Lower leg skin (tissue), 3 donors: ENCODE measurements around the gene CFAP97D1.

ENCODE experiments used
- POLR2A ChIP-seq, 2 donors: fragments of 450-650 bp; IDR thresholded peaks; one replicate each; pipeline ENCODE4 v1.6.1; 2016 to 2017; ENCODE audit warnings: antibody characterized with exemption in 2 of 2, mild to moderate bottlenecking in 1 of 2, moderate library complexity in 1 of 2
- TF ChIP-seq, protein P1 (sequence below), 3 donors: fragments of 450-650 bp; IDR thresholded peaks; one replicate each; pipeline ENCODE4 v1.5.1; 2016; ENCODE audit warnings: antibody characterized with exemption in 3 of 3, mild to moderate bottlenecking in 3 of 3, moderate library complexity in 2 of 3

DNA sequence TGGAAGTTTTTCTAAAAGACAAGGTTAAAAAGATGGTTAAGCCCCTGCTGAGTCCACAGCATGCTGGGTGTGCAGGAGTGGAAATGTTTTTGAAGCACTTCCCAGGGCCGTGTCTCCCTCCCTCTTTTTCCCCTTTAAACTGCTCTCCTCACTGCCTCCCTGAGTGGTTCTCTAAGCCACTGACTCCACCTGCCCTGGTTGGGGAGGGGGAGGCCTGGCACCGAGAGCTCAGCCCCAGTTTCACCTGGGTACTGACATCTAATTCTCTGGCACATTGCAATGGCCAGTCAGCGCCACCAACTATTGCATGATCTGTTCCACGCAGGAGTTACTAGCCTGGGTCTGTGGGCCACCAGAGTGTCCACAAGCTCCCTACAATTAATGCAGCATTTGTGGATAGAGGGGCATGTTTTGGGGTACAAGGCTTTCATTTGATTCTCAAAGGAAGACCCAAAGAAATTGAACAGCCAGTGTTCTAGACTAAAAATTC lies 30.0 kb downstream of the CFAP97D1 start:
- TF ChIP-seq, protein P1, sequence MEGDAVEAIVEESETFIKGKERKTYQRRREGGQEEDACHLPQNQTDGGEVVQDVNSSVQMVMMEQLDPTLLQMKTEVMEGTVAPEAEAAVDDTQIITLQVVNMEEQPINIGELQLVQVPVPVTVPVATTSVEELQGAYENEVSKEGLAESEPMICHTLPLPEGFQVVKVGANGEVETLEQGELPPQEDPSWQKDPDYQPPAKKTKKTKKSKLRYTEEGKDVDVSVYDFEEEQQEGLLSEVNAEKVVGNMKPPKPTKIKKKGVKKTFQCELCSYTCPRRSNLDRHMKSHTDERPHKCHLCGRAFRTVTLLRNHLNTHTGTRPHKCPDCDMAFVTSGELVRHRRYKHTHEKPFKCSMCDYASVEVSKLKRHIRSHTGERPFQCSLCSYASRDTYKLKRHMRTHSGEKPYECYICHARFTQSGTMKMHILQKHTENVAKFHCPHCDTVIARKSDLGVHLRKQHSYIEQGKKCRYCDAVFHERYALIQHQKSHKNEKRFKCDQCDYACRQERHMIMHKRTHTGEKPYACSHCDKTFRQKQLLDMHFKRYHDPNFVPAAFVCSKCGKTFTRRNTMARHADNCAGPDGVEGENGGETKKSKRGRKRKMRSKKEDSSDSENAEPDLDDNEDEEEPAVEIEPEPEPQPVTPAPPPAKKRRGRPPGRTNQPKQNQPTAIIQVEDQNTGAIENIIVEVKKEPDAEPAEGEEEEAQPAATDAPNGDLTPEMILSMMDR (IDR thresholded peaks at IDR 0.05): no peak
- TF ChIP-seq POLR2A (IDR thresholded peaks at IDR 0.05): no peak
